ENCODE results near the gene SMPX. TPM values are rescaled to one million over a fixed set of nuclear protein-coding genes. Genes with fewer than 3 reads are reported as not detected.
A peak's percentile ranks its signal among the peaks of the same experiment; 100 is the strongest.

SMPX gene
- polyA plus RNA-seq, 1 donor (not counting 4 experiments of a cell fraction or from before 2014, with no cell fraction given), result not detected

DNA sequence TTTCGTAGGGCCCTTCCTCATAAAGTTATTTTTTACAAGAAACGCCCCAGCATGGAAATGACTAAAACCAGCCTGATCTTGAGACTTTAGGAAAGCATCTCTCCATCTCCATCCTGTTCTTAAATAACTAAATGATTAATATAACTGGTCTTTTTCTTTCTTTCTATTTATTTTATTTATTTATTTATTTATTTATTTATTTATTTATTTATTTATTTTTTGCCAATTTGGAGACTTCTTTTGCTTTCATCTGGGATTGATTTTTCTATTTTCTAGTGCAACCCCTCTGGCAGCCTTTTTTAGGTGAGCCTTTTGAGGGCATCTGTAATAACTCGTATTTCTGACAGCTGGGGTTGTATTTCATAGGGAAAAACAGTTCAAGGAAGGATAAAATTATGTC, 98.6 kb downstream of the SMPX start:
- TF ChIP-seq, protein P1, sequence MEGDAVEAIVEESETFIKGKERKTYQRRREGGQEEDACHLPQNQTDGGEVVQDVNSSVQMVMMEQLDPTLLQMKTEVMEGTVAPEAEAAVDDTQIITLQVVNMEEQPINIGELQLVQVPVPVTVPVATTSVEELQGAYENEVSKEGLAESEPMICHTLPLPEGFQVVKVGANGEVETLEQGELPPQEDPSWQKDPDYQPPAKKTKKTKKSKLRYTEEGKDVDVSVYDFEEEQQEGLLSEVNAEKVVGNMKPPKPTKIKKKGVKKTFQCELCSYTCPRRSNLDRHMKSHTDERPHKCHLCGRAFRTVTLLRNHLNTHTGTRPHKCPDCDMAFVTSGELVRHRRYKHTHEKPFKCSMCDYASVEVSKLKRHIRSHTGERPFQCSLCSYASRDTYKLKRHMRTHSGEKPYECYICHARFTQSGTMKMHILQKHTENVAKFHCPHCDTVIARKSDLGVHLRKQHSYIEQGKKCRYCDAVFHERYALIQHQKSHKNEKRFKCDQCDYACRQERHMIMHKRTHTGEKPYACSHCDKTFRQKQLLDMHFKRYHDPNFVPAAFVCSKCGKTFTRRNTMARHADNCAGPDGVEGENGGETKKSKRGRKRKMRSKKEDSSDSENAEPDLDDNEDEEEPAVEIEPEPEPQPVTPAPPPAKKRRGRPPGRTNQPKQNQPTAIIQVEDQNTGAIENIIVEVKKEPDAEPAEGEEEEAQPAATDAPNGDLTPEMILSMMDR (optimal IDR thresholded peaks at IDR 0.05 in 1 of 3, IDR thresholded peaks at IDR 0.05 in 1 of 3, conservative IDR thresholded peaks at IDR 0.05 in 1 of 3; ENCODE audit: extremely low read depth in 1 of 3, insufficient read depth in 2 of 3, low read length in 3 of 3), result no peak
- no peaks in the 10 kb centered on the region for H3K9me1 ChIP-seq (ENCODE audit: control insufficient read depth, extremely low read depth, insufficient read depth, low read length)
- H4K20me1 ChIP-seq (ENCODE audit: control insufficient read depth, extremely low read depth, insufficient read depth, low read length), result no peaks in the 10 kb centered on the region
- H3K36me3 ChIP-seq (ENCODE audit: control insufficient read depth in 2 of 2, extremely low read depth in 1 of 2, insufficient read depth in 2 of 2, low read length in 2 of 2), result no peaks in the 10 kb centered on the region
- dilution Hi-C loops (cut with MboI; ENCODE audit: extremely low pct_ligation_motif_present, low sequenced_read_pairs), result no loop called here
- H3K4me1 ChIP-seq (ENCODE audit: control insufficient read depth, extremely low read depth, insufficient read depth, low read length), result peaks cover 3% of the 10 kb centered on the region
- no peak overlapping the region for H3K27ac ChIP-seq (ENCODE audit: control insufficient read depth, insufficient read depth, low read length)
- FAIRE-seq (no peak), DNase-seq (ENCODE audit: low read depth, low spot score) (no peak)
- H3K4me3 ChIP-seq (ENCODE audit: control insufficient read depth in 2 of 3, extremely low read depth in 1 of 3, insufficient read depth in 2 of 3, low read depth in 1 of 3, low read length in 3 of 3), result no peak overlapping the region
- no peak overlapping the region for H3K4me2 ChIP-seq (ENCODE audit: control insufficient read depth, extremely low read depth, insufficient read depth, low read depth, low read length)
- peaks cover 2% of the 10 kb centered on the region for H3K9me3 ChIP-seq (ENCODE audit: control insufficient read depth, low read depth, low read length)
- no peaks in the 10 kb centered on the region for H3K27me3 ChIP-seq (ENCODE audit: control insufficient read depth, extremely low read depth, insufficient read depth, low read length)
- H3K79me2 ChIP-seq (ENCODE audit: control insufficient read depth, insufficient read depth, low read length), result no peaks in the 10 kb centered on the region
- no peak overlapping the region for H2AFZ ChIP-seq (ENCODE audit: control insufficient read depth, low read length)
- no peak overlapping the region for H3K9ac ChIP-seq (ENCODE audit: control insufficient read depth, extremely low read depth, insufficient read depth, low read length)

DNA sequence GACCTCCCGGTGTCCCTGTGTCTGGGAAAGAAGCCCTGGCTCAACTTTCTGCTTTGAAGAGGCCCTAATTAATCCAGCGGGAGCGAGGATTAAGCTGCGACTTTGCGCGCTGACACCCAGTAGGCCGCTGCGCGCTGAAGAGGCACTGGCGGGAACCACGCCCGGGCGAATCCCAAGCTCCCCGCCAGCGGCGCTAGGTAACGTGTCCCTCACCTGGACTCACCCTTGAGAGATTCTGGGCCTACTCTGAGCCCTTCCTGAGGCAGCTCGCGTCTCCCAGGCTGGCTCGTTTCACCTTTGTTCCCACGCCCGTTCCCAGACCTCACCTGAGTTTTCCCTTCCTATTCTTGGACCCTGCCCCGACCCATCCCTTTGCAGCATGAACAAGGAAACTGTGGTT, 99.2 kb downstream of the SMPX start:
- Histone ChIP-seq H3K9me3 (ENCODE audit: control insufficient read depth, low read depth, low read length) (peaks cover 2% of the 10 kb centered on the region), H3K27ac (ENCODE audit: control insufficient read depth, insufficient read depth, low read length) (no peak overlapping the region), H3K9me1 (ENCODE audit: control insufficient read depth, extremely low read depth, insufficient read depth, low read length) (no peaks in the 10 kb centered on the region), H4K20me1 (ENCODE audit: control insufficient read depth, extremely low read depth, insufficient read depth, low read length) (no peaks in the 10 kb centered on the region), H3K4me2 (ENCODE audit: control insufficient read depth, extremely low read depth, insufficient read depth, low read depth, low read length) (peak overlapping the region; percentile 41), H3K27me3 (ENCODE audit: control insufficient read depth, extremely low read depth, insufficient read depth, low read length) (no peaks in the 10 kb centered on the region), H3K79me2 (ENCODE audit: control insufficient read depth, insufficient read depth, low read length) (no peaks in the 10 kb centered on the region), H3K36me3 (ENCODE audit: control insufficient read depth in 2 of 2, extremely low read depth in 1 of 2, insufficient read depth in 2 of 2, low read length in 2 of 2) (no peaks in the 10 kb centered on the region), H3K4me3 (ENCODE audit: control insufficient read depth in 2 of 3, extremely low read depth in 1 of 3, insufficient read depth in 2 of 3, low read depth in 1 of 3, low read length in 3 of 3) (peak overlapping the region in 1 of 3 experiments; percentile 20), H3K4me1 (ENCODE audit: control insufficient read depth, extremely low read depth, insufficient read depth, low read length) (peaks cover 3% of the 10 kb centered on the region), H3K9ac (ENCODE audit: control insufficient read depth, extremely low read depth, insufficient read depth, low read length) (no peak overlapping the region), H2AFZ (ENCODE audit: control insufficient read depth, low read length) (peak overlapping the region; percentile 40)
- FAIRE-seq, result no peak
- TF ChIP-seq EZH2 (IDR thresholded peaks at IDR 0.05; ENCODE audit: low read length), result no peak
- TF ChIP-seq, protein P1 (optimal IDR thresholded peaks at IDR 0.05 in 1 of 3, IDR thresholded peaks at IDR 0.05 in 1 of 3, conservative IDR thresholded peaks at IDR 0.05 in 1 of 3; ENCODE audit: extremely low read depth in 1 of 3, insufficient read depth in 2 of 3, low read length in 3 of 3), result no peak
- dilution Hi-C loops (cut with MboI; ENCODE audit: extremely low pct_ligation_motif_present, low sequenced_read_pairs), result no loop called here
- no peak for DNase-seq (ENCODE audit: low read depth, low spot score)
